Osteoblast (primary cell): ENCODE data around the gene TMEM179. TPM values are rescaled to one million over a fixed set of nuclear protein-coding genes. Genes with fewer than 3 reads are reported as not detected.

Source experiments
- DNase-seq: peaks from one replicate; pipeline ENCODE4 v3.0.0; 2011; ENCODE audit warnings: low spot score, mixed read lengths; ENCODE audit not compliant: insufficient read length; ENCODE audit errors: missing footprints
- H2AFZ ChIP-seq: 2 replicates; pipeline ENCODE4 v1.6.0; 2011; ENCODE audit warnings: mild to moderate bottlenecking, low read length
- H3K27ac ChIP-seq: 2 replicates; pipeline ENCODE4 v1.5.1; 2011; ENCODE audit warnings: mild to moderate bottlenecking, low read depth, low read length, moderate library complexity
- H3K27me3 ChIP-seq: 2 replicates; pipeline ENCODE4 v1.6.0; 2012; ENCODE audit warnings: mild to moderate bottlenecking, control low read depth, inconsistent platforms, low read length, moderate library complexity; ENCODE audit not compliant: insufficient read depth
- H3K36me3 ChIP-seq: 2 replicates; pipeline ENCODE4 v1.5.1; 2011; ENCODE audit warnings: mild to moderate bottlenecking, low read length, control low read depth, moderate library complexity; ENCODE audit not compliant: insufficient read depth
- H3K4me1 ChIP-seq: 2 replicates; pipeline ENCODE4 v1.5.1; 2011; ENCODE audit warnings: mild to moderate bottlenecking, low read length, control low read depth, moderate library complexity; ENCODE audit not compliant: insufficient read depth
- H3K4me2 ChIP-seq: 2 replicates; pipeline ENCODE4 v1.6.0; 2011; ENCODE audit warnings: mild to moderate bottlenecking, low read length; ENCODE audit not compliant: insufficient read depth
- H3K4me3 ChIP-seq: fragments of 200-600 bp; sonication (generic); 3 replicates; pipeline ENCODE4 v1.5.1; 2012; ENCODE audit warnings: mild to moderate bottlenecking, low read length, inconsistent platforms; ENCODE audit not compliant: insufficient read depth
- H3K79me2 ChIP-seq: 2 replicates; pipeline ENCODE4 v1.6.0; 2012; ENCODE audit warnings: mild to moderate bottlenecking, low read length, control low read depth, inconsistent platforms; ENCODE audit not compliant: insufficient read depth
- H3K9me3 ChIP-seq: 2 replicates; pipeline ENCODE4 v1.5.1; 2011; ENCODE audit warnings: low read depth, low read length, control low read depth
- H4K20me1 ChIP-seq: 2 replicates; pipeline ENCODE4 v1.6.0; 2012; ENCODE audit warnings: mild to moderate bottlenecking, low read length, control low read depth; ENCODE audit not compliant: insufficient read depth
- CTCF ChIP-seq: IDR thresholded peaks from 2 replicates; pipeline ENCODE4 v1.5.1; 2011; ENCODE audit warnings: mild to moderate bottlenecking, low read depth, low read length, moderate library complexity; ENCODE audit errors: extremely low read depth
- total RNA-seq: library from RNA; depleted of rRNA; stranded (reverse); fragments of >200 nt; gene quantifications from 2 replicates; pipeline ENCODE4 v1.2.3, GENCODE V29; 2012

The TMEM179 gene
- total RNA-seq, 1 donor, result not detected

GRCh38 chr14:104595116-104595675 lies 9.4 kb downstream of the TMEM179 start:
- H3K4me1 ChIP-seq, result no peaks in the 10 kb centered on the region
- H4K20me1 ChIP-seq, result no peaks in the 10 kb centered on the region
- H3K4me3 ChIP-seq, result no peak overlapping the region
- TF ChIP-seq CTCF, result no peak
- H3K9me3 ChIP-seq, result no peaks in the 10 kb centered on the region
- H3K27me3 ChIP-seq, result no peaks in the 10 kb centered on the region
- no peaks in the 10 kb centered on the region for H3K36me3 ChIP-seq
- H2AFZ ChIP-seq, result no peak overlapping the region
- H3K4me2 ChIP-seq, result no peak overlapping the region
- no peak overlapping the region for H3K27ac ChIP-seq
- H3K79me2 ChIP-seq, result no peaks in the 10 kb centered on the region
- DNase-seq, result peak; percentile 79

- Histone ChIP-seq H3K27me3 (no peaks in the 10 kb centered on the region), H3K4me1 (no peaks in the 10 kb centered on the region), H3K27ac (no peak overlapping the region), H3K36me3 (no peaks in the 10 kb centered on the region), H3K4me2 (no peak overlapping the region), H2AFZ (no peak overlapping the region), H3K9me3 (no peaks in the 10 kb centered on the region), H3K4me3 (no peak overlapping the region), H4K20me1 (no peaks in the 10 kb centered on the region), H3K79me2 (no peaks in the 10 kb centered on the region)
- TF ChIP-seq CTCF, result no peak
- DNase-seq, result peak; percentile 82
Measured at GRCh38 chr14:104594310-104595046, 10.1 kb downstream of the TMEM179 start.

- Histone ChIP-seq H3K4me3 (no peak overlapping the region), H2AFZ (no peak overlapping the region), H3K27me3 (no peaks in the 10 kb centered on the region), H3K4me2 (no peak overlapping the region), H3K27ac (no peak overlapping the region), H3K4me1 (no peaks in the 10 kb centered on the region), H3K79me2 (no peaks in the 10 kb centered on the region), H3K9me3 (no peaks in the 10 kb centered on the region), H3K36me3 (no peaks in the 10 kb centered on the region), H4K20me1 (no peaks in the 10 kb centered on the region)
- no peak for TF ChIP-seq CTCF
- DNase-seq, result no peak
Measured at GRCh38 chr14:104593710-104594136, 10.8 kb downstream of the TMEM179 start.

- Histone ChIP-seq H3K36me3 (no peaks in the 10 kb centered on the region), H3K4me3 (no peak overlapping the region), H2AFZ (no peak overlapping the region), H3K27me3 (no peaks in the 10 kb centered on the region), H3K79me2 (no peaks in the 10 kb centered on the region), H3K4me2 (no peak overlapping the region), H4K20me1 (no peaks in the 10 kb centered on the region), H3K27ac (no peak overlapping the region), H3K9me3 (no peaks in the 10 kb centered on the region), H3K4me1 (no peaks in the 10 kb centered on the region)
- TF ChIP-seq CTCF, result no peak
- peak; percentile 86 for DNase-seq
Measured at GRCh38 chr14:104593241-104593701, 11.3 kb downstream of the TMEM179 start.
